WTC11 (cell line): ENCODE measurements around the gene TMCC1. TPM values are rescaled to one million over a fixed set of nuclear protein-coding genes. Genes with fewer than 3 reads are reported as not detected.

ENCODE experiments used
- ATAC-seq: fragments of 200-7000 bp; cut with Tn5 transposase; 2 replicates; pipeline ENCODE4 v1.10.0; 2021; ENCODE audit warnings: mild to moderate bottlenecking, moderate library complexity
- CTCF ChIA-PET: fragments of 300-600 bp; sonication (Branson Sonifier 250); formaldehyde crosslinking; loops from one replicate; lab custom pipeline; 2021; ENCODE audit warnings: antibody characterized with exemption; lab: Charles Lee
- POLR2A ChIA-PET: fragments of 350-600 bp; sonication (Branson Sonifier 250); formaldehyde crosslinking; loops from one replicate; lab custom pipeline; 2021; ENCODE audit warnings: antibody characterized with exemption; lab: Charles Lee
- DNase-seq: peaks from one replicate; pipeline ENCODE4 v3.0.0; 2021; ENCODE audit warnings: low spot score
- H3K27ac Mint-ChIP-seq: 2 replicates; pipeline ENCODE4 v1.8.0; 2021; ENCODE audit warnings: mixed read lengths
- H3K27me3 Mint-ChIP-seq: 2 replicates; pipeline ENCODE4 v1.8.0; 2021; ENCODE audit warnings: low read depth, mild to moderate bottlenecking, moderate library complexity, mixed read lengths
- H3K36me3 Mint-ChIP-seq: 2 replicates; pipeline ENCODE4 v1.8.0; 2021; ENCODE audit warnings: mixed read lengths
- H3K4me1 Mint-ChIP-seq: 2 replicates; pipeline ENCODE4 v1.8.0; 2022; ENCODE audit warnings: mixed read lengths
- H3K4me3 Mint-ChIP-seq: 2 replicates; pipeline ENCODE4 v1.8.0; 2021; ENCODE audit warnings: mild to moderate bottlenecking, moderate library complexity, mixed read lengths
- H3K9me3 Mint-ChIP-seq: 2 replicates; pipeline ENCODE4 v1.8.0; 2021; ENCODE audit warnings: mixed read lengths
- AFF4 ChIP-seq: sonication (generic); formaldehyde crosslinking; IDR thresholded peaks from 2 replicates; pipeline ENCODE4 v1.8.1; 2023; ENCODE audit warnings: mild to moderate bottlenecking, missing genetic modification reagents, borderline replicate concordance
- EMX1 ChIP-seq: fragments of 250-450 bp; sonication (Bioruptor Pico); IDR thresholded peaks from 2 replicates; pipeline ENCODE4 v1.8.0; 2021; ENCODE audit warnings: mild to moderate bottlenecking
- HMGA2 ChIP-seq: fragments of 250-450 bp; sonication (Bioruptor Pico); IDR thresholded peaks from 2 replicates; pipeline ENCODE4 v1.4.0; 2021; ENCODE audit warnings: mild to moderate bottlenecking, moderate library complexity
- IRF2 ChIP-seq: sonication (generic); formaldehyde crosslinking; IDR thresholded peaks from 2 replicates; pipeline ENCODE4 v1.8.0; 2022; ENCODE audit warnings: low read depth, missing genetic modification reagents, borderline replicate concordance
- JUN ChIP-seq: sonication (generic); formaldehyde crosslinking; IDR thresholded peaks from 2 replicates; pipeline ENCODE4 v1.8.0; 2023; ENCODE audit warnings: mild to moderate bottlenecking, missing genetic modification reagents
- KAT7 ChIP-seq: sonication (generic); formaldehyde crosslinking; IDR thresholded peaks from 2 replicates; pipeline ENCODE4 v1.8.1; 2023; ENCODE audit warnings: missing genetic modification reagents, mild to moderate bottlenecking, borderline replicate concordance
- NR2C2 ChIP-seq: sonication (generic); formaldehyde crosslinking; IDR thresholded peaks from 2 replicates; pipeline ENCODE4 v1.8.0; 2022; ENCODE audit warnings: mild to moderate bottlenecking, missing genetic modification reagents
- NR3C1 ChIP-seq: sonication (generic); formaldehyde crosslinking; conservative IDR thresholded peaks from 2 replicates; pipeline ENCODE4 v1.8.1; 2023; ENCODE audit warnings: low read depth, mild to moderate bottlenecking, missing genetic modification reagents
- RELA ChIP-seq: sonication (generic); formaldehyde crosslinking; IDR thresholded peaks from 2 replicates; pipeline ENCODE4 v1.8.1; 2022; ENCODE audit warnings: missing genetic modification reagents, mild to moderate bottlenecking, borderline replicate concordance
- SMAD3 ChIP-seq: sonication (generic); formaldehyde crosslinking; IDR thresholded peaks from 2 replicates; pipeline ENCODE4 v1.8.0; 2022; ENCODE audit warnings: missing genetic modification reagents, mild to moderate bottlenecking, borderline replicate concordance
- TCF7 ChIP-seq: sonication (generic); formaldehyde crosslinking; IDR thresholded peaks from 2 replicates; pipeline ENCODE4 v1.8.0; 2022; ENCODE audit warnings: mild to moderate bottlenecking, low read depth, missing genetic modification reagents, moderate library complexity
- TEAD4 ChIP-seq: sonication (generic); formaldehyde crosslinking; IDR thresholded peaks from 2 replicates; pipeline ENCODE4 v1.8.0; 2022; ENCODE audit warnings: mild to moderate bottlenecking, missing genetic modification reagents
- TP53 ChIP-seq: sonication (generic); formaldehyde crosslinking; IDR thresholded peaks from 2 replicates; pipeline ENCODE4 v1.8.1; 2023; ENCODE audit warnings: mild to moderate bottlenecking, missing genetic modification reagents
- ZBTB21 ChIP-seq: sonication (generic); formaldehyde crosslinking; IDR thresholded peaks from 2 replicates; pipeline ENCODE4 v1.8.1; 2023; ENCODE audit warnings: mild to moderate bottlenecking, missing genetic modification reagents, borderline replicate concordance
- ZNF121 ChIP-seq: sonication (generic); formaldehyde crosslinking; IDR thresholded peaks from 2 replicates; pipeline ENCODE4 v1.8.0; 2023; ENCODE audit warnings: missing genetic modification reagents
- ZNF219 ChIP-seq: sonication (generic); formaldehyde crosslinking; IDR thresholded peaks from 2 replicates; pipeline ENCODE4 v1.8.0; 2023; ENCODE audit warnings: missing genetic modification reagents, mild to moderate bottlenecking, borderline replicate concordance
- ZNF263 ChIP-seq: sonication (generic); formaldehyde crosslinking; IDR thresholded peaks from 2 replicates; pipeline ENCODE4 v1.8.1; 2022; ENCODE audit warnings: low read depth, mild to moderate bottlenecking, moderate library complexity, missing genetic modification reagents
- ZNF416 ChIP-seq: fragments of 250-450 bp; sonication (Bioruptor Pico); IDR thresholded peaks from 2 replicates; pipeline ENCODE4 v1.9.0; 2021; ENCODE audit warnings: mild to moderate bottlenecking, inconsistent platforms
- ZNF425 ChIP-seq: fragments of 250-450 bp; sonication (Bioruptor Pico); conservative IDR thresholded peaks from 2 replicates; pipeline ENCODE4 v1.9.0; 2021; ENCODE audit warnings: mild to moderate bottlenecking
- ZNF671 ChIP-seq: fragments of 250-450 bp; sonication (Bioruptor Pico); IDR thresholded peaks from 2 replicates; pipeline ENCODE4 v1.8.0; 2021; ENCODE audit warnings: mild to moderate bottlenecking
- total RNA-seq: library from RNA; stranded (reverse); gene quantifications from 3 replicates; pipeline ENCODE4 v1.2.3, GENCODE V29; 2021

Gene TMCC1
- total RNA-seq, 1 experiment from 2014 or later: 29.3 TPM

GRCh38 chr3:129609591-129610182 is 283.8 kb downstream of the TMCC1 start (continued):
- TF ChIP-seq ZNF425 (CRISPR knock-in tag) (no peak), EMX1 (CRISPR knock-in tag) (no peak), ZNF671 (no peak)

- CTCF ChIA-PET: interaction anchor here (0.6 to 2.6 kb wide), 9 partner anchors 10 to 226 kb away, joined by 3 to 30 read pairs (median 5); no protein-coding TSS in a partner anchor
- no peak for ATAC-seq
- no peak overlapping the region for H3K4me3 Mint-ChIP-seq
Measured at GRCh38 chr3:129608936-129609590, 284.4 kb downstream of the TMCC1 start.

More at GRCh38 chr3:129608936-129609590, 284.4 kb downstream of the TMCC1 start:
- Mint-ChIP-seq H3K27ac (no peak overlapping the region), H3K4me1 (peaks cover 51% of the 10 kb centered on the region), H3K9me3 (no peaks in the 10 kb centered on the region), H3K27me3 (peaks cover 31% of the 10 kb centered on the region), H3K36me3 (no peaks in the 10 kb centered on the region)
- POLR2A ChIA-PET: interaction anchor here (1.0 kb wide), 1 partner anchor 17 kb away, joined by 3 read pairs; no protein-coding TSS in a partner anchor
- no peak for TF ChIP-seq SMAD3
- TF ChIP-seq ZBTB21 (CRISPR knock-in tag): no peak
- no peak for TF ChIP-seq TCF7
- TF ChIP-seq TEAD4 (CRISPR knock-in tag): no peak
- no peak for TF ChIP-seq NR3C1 (CRISPR knock-in tag)
- no peak for TF ChIP-seq KAT7 (CRISPR knock-in tag)
- TF ChIP-seq NR2C2 (CRISPR knock-in tag): no peak
- no peak for TF ChIP-seq AFF4
- no peak for TF ChIP-seq ZNF263 (CRISPR knock-in tag)
- TF ChIP-seq HMGA2 (CRISPR knock-in tag): no peak
- TF ChIP-seq ZNF219: no peak
- TF ChIP-seq TP53 (CRISPR knock-in tag): no peak
- TF ChIP-seq ZNF416: no peak
- TF ChIP-seq ZNF121 (CRISPR knock-in tag): no peak
- TF ChIP-seq RELA (CRISPR knock-in tag): no peak
- TF ChIP-seq ZNF425 (CRISPR knock-in tag): no peak
- no peak for TF ChIP-seq JUN (CRISPR knock-in tag)
- TF ChIP-seq IRF2 (CRISPR knock-in tag): no peak
- no peak for DNase-seq
